SH-SY5Y (cell line): ENCODE results near the gene LY6G5C.

Experiments
- GATA2 ChIP-seq: IDR thresholded peaks from 2 replicates; pipeline ENCODE4 v1.6.1; 2011; ENCODE audit warnings: mild to moderate bottlenecking, low read depth, low read length
- GATA3 ChIP-seq: IDR thresholded peaks from 2 replicates; pipeline ENCODE4 v1.6.1; 2011; ENCODE audit warnings: low read depth, mild to moderate bottlenecking, low read length, moderate library complexity

DNA sequence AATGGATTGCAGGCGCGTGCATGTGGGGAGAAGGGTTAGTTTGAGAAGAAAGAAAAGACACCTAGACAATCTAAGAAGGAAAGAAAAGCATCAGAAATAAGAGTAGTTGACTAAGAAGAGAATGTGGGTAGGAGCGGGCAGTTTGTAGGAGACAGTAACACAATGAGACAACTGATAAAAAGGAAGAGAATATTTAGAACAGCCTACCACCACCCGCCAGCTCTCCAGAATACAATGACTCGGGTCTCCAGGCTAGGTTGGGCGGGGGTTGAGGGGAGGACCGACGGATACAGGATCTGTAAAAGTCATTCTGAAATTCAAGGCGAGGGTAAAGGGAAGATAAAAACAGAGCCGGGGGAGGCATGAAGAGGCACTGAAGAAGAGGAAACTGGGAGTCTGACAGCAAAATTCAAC, 21.5 kb upstream of the LY6G5C start:
- no peak for TF ChIP-seq GATA2
- no peak for TF ChIP-seq GATA3
